Large intestine (tissue), 3 donors: ENCODE results near the gene CRMP1. TPM values are rescaled to one million over a fixed set of nuclear protein-coding genes. Genes with fewer than 3 reads are reported as not detected.

ENCODE experiments used
- DNase-seq, 2 donors: peaks; one replicate each; pipeline versions ENCODE4 v3.0.0 to v3.0.0-alpha.2; 2013
- H3K27ac ChIP-seq: one replicate; pipeline ENCODE4 v1.5.1; 2013; ENCODE audit warnings: low read length
- H3K27me3 ChIP-seq: 2 replicates; pipeline ENCODE4 v1.6.1; 2013; ENCODE audit warnings: low read length; ENCODE audit not compliant: control insufficient read depth, insufficient read depth
- H3K36me3 ChIP-seq: 2 replicates; pipeline ENCODE4 v1.6.1; 2013; ENCODE audit warnings: low read length; ENCODE audit not compliant: control insufficient read depth, insufficient read depth
- H3K4me1 ChIP-seq: one replicate; pipeline ENCODE4 v1.6.1; 2013; ENCODE audit warnings: low read length; ENCODE audit not compliant: control insufficient read depth, insufficient read depth
- H3K4me3 ChIP-seq: one replicate; pipeline ENCODE4 v1.5.1; 2013; ENCODE audit warnings: low read length
- H3K9me3 ChIP-seq: one replicate; pipeline ENCODE4 v1.6.1; 2013; ENCODE audit warnings: mild to moderate bottlenecking, low read depth, low read length, moderate library complexity; ENCODE audit not compliant: control insufficient read depth
- WGBS: methylation state at CpG from one replicate; pipeline ENCODE4 v1.1.5; 2013; ENCODE audit warnings: low lambda C conversion rate; ENCODE audit not compliant: insufficient coverage; 5-methylcytosine and 5-hydroxymethylcytosine counted together
- polyA plus RNA-seq: library from polyadenylated mRNA; unstranded; fragments of 120-200 nt; gene quantifications from one replicate; pipeline ENCODE4 v1.2.1, GENCODE V29; 2013

CRMP1 gene
- polyA plus RNA-seq, 1 donor, result 31.5 TPM

DNA sequence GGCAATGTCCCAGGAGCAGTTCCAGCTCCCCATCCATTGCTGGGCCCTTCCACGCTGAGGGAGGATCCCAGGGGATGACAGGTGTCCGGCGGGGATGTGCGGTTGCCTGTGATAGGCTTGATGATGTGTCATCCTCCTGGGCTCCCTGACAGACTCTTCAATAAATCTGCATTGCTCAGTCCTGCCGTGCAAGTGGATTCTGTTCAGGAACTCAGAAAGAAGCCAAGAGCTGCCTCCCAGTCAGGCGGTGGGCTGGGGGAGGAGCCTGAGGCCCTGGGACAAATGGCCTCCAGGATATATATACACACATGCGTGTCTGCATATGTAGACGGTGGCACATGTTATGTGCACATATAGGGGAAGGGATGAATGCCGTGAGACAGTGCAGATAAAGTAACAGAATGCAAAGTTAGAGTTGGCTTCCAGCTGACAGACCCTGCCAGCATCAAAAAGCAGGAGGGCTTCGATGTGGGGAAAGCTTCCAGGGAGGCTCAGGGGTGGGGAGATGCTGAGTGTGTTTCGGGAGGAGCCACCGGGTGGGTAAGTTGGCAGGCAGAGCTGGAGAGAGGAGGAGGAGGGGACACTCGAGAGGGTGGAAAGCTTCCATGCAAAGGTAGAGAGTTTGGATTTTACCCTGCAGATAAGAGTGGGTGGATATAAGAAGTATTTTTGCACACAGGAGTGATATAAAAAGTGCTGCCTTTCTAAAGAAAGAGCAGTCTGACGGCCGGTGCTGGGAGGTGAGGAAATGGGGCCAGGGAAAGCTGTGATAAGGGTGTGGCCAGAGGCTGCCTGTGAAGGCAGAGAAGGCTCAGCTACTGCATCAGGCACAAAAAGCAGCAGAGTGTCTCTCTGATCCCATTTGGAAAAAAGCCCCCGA is 28.5 kb upstream of the CRMP1 start:
- H3K36me3 ChIP-seq, result no peaks in the 10 kb centered on the region
- DNase-seq, result no peak
- no peaks in the 10 kb centered on the region for H3K9me3 ChIP-seq
- WGBS, result 50% methylated on average over 1 of the region's 16 CpGs
- no peak overlapping the region for H3K27ac ChIP-seq
- no peaks in the 10 kb centered on the region for H3K27me3 ChIP-seq
- no peaks in the 10 kb centered on the region for H3K4me1 ChIP-seq
- no peak overlapping the region for H3K4me3 ChIP-seq

DNA sequence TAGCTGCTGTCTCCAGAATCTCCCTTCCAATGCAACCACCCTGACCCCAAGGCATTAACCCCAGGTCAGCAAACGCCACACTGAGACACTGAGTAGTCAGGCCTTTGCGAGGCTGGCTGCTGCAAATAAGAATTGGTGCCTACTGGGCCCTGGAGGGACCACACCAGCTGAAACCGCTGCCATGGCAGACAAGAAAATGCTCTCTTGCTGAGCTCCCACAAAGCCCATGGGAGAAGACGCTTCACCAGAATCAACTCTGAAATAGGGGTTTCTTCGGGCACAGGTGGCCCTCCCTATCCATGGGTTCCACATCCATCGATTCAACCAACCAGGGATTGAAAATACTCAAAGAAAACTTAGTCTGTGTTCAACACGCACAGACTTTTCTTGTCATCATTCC is 26.7 kb upstream of the CRMP1 start:
- H3K36me3 ChIP-seq, result no peaks in the 10 kb centered on the region
- DNase-seq, result no peak
- no peaks in the 10 kb centered on the region for H3K4me1 ChIP-seq
- no CpG with 5 or more reads among the region's 7 CpGs for WGBS
- H3K27me3 ChIP-seq, result no peaks in the 10 kb centered on the region
- no peak overlapping the region for H3K27ac ChIP-seq
- H3K4me3 ChIP-seq, result no peak overlapping the region
- no peaks in the 10 kb centered on the region for H3K9me3 ChIP-seq

GRCh38 chr4:5919044-5919443 is 26.2 kb upstream of the CRMP1 start:
- no peaks in the 10 kb centered on the region for H3K27me3 ChIP-seq
- H3K4me3 ChIP-seq, result no peak overlapping the region
- H3K27ac ChIP-seq, result no peak overlapping the region
- DNase-seq, result no peak
- H3K4me1 ChIP-seq, result no peaks in the 10 kb centered on the region
- no CpG with 5 or more reads among the region's 8 CpGs for WGBS
- no peaks in the 10 kb centered on the region for H3K36me3 ChIP-seq
- H3K9me3 ChIP-seq, result no peaks in the 10 kb centered on the region

DNA sequence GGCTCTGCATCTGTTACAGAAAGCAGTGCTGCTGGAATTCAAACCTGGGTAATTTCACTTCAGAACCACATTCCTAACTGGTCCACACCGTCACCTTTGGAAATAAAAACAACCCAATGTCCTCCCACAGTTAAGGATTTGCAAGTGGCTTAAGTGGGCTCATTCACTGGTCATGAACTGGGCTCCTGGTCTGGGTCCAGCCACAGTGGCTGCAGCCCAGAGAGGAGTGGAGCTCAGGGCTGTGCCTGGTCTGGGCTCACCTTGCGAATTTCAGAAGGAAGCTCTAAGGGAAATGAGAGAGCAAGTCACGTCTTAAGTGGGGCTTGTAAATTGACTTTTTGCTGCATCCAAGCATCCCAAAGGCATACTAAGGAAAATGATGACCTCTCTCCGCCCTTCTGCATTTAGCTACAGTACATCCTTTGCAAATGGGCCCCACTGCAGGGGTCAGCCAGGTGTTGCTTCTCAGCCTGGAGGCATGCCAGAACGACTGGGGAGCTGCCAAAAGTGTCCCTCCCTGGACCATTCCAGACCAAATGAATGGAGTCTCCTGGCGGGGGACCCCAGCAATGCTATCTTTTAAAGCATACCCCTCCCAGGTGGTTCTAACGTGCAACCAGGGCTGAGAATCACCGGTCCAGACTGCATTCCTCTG is 25.6 kb upstream of the CRMP1 start:
- WGBS, result no CpG with 5 or more reads among the region's 8 CpGs
- DNase-seq, result no peak
- Histone ChIP-seq H3K9me3 (no peaks in the 10 kb centered on the region), H3K4me3 (no peak overlapping the region), H3K36me3 (no peaks in the 10 kb centered on the region), H3K4me1 (no peaks in the 10 kb centered on the region), H3K27ac (no peak overlapping the region), H3K27me3 (no peaks in the 10 kb centered on the region)

GRCh38 chr4:5917672-5918071 is 24.8 kb upstream of the CRMP1 start:
- no peak overlapping the region for H3K4me3 ChIP-seq
- H3K9me3 ChIP-seq, result no peaks in the 10 kb centered on the region
- no peak for DNase-seq
- H3K27me3 ChIP-seq, result no peaks in the 10 kb centered on the region
- H3K36me3 ChIP-seq, result no peaks in the 10 kb centered on the region
- H3K4me1 ChIP-seq, result no peaks in the 10 kb centered on the region
- no CpG with 5 or more reads among the region's 11 CpGs for WGBS
- H3K27ac ChIP-seq, result no peak overlapping the region

- no peaks in the 10 kb centered on the region for H3K9me3 ChIP-seq
- WGBS, result no CpG with 5 or more reads among the region's 3 CpGs
- H3K27ac ChIP-seq, result no peak overlapping the region
- no peak for DNase-seq
- no peak overlapping the region for H3K4me3 ChIP-seq
- no peaks in the 10 kb centered on the region for H3K27me3 ChIP-seq
- H3K36me3 ChIP-seq, result no peaks in the 10 kb centered on the region
- H3K4me1 ChIP-seq, result no peaks in the 10 kb centered on the region
Observed at GRCh38 chr4:5916229-5916628, 23.3 kb upstream of the CRMP1 start.

DNA sequence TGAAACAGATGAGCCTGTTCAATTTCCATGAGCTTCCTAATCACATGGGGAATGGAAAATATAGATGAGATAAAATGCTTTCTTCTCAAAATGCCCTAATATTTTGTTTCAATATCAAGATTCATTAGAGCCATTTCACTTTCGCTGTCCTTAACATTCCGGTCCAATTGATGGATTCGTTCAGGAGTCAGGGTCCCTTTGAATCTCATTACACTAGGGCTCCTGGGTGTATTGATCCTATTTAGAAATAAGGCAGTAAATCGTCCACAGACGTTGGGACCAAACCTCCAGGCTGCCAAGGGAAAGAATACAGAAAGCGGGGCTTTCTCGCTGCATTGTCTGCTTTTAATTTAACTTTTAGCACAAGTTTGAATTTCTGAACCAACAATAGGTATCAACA is 20.6 kb upstream of the CRMP1 start:
- Histone ChIP-seq H3K27ac (no peak overlapping the region), H3K27me3 (no peaks in the 10 kb centered on the region), H3K9me3 (no peaks in the 10 kb centered on the region), H3K4me3 (no peak overlapping the region), H3K4me1 (no peaks in the 10 kb centered on the region), H3K36me3 (no peaks in the 10 kb centered on the region)
- WGBS, result no CpG with 5 or more reads among the region's 7 CpGs
- DNase-seq, result no peak

GRCh38 chr4:5912614-5913019 is 19.7 kb upstream of the CRMP1 start:
- WGBS, result no CpG with 5 or more reads among the region's 1 CpG
- no peaks in the 10 kb centered on the region for H3K9me3 ChIP-seq
- DNase-seq, result no peak

GRCh38 chr4:5908876-5909427 is 16.1 kb upstream of the CRMP1 start:
- Histone ChIP-seq H3K9me3 (no peaks in the 10 kb centered on the region), H3K27ac (no peak overlapping the region), H3K4me1 (no peaks in the 10 kb centered on the region), H3K36me3 (no peaks in the 10 kb centered on the region), H3K27me3 (peaks cover 2% of the 10 kb centered on the region), H3K4me3 (no peak overlapping the region)
- no peak for DNase-seq
- no CpG with 5 or more reads among the region's 3 CpGs for WGBS

More at GRCh38 chr4:5912614-5913019, 19.7 kb upstream of the CRMP1 start:
- Histone ChIP-seq H3K36me3 (no peaks in the 10 kb centered on the region), H3K4me3 (no peak overlapping the region), H3K27me3 (no peaks in the 10 kb centered on the region), H3K27ac (no peak overlapping the region), H3K4me1 (no peaks in the 10 kb centered on the region)

DNA sequence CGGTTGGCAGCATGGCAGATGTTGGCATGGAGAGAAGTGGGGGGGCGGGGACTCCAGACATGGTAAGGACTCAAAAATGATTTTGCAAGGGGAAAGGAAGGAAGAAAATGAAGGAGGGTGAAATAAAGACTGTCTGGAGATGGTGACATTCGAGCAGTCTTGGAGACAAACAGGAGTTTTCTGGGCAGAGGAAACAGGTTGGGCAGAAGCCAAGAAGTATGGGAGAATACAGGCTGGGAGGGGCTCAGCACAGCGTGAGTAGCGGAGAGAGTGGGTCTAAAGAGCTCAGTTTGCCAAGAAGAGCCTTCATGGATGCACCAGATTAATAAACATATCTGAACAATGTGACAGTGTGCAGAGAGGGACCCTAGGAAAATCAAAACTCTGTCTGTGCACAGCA is 13.3 kb upstream of the CRMP1 start:
- no peak overlapping the region for H3K27ac ChIP-seq
- WGBS, result 14% methylated on average over 1 of the region's 5 CpGs
- DNase-seq, result no peak
- H3K27me3 ChIP-seq, result peaks cover 6% of the 10 kb centered on the region
- H3K4me3 ChIP-seq, result no peak overlapping the region
- H3K9me3 ChIP-seq, result no peaks in the 10 kb centered on the region
- no peaks in the 10 kb centered on the region for H3K36me3 ChIP-seq
- no peaks in the 10 kb centered on the region for H3K4me1 ChIP-seq
